GM12864 (cell line): ENCODE results near the gene NPHS1.
A peak's percentile ranks its signal among the peaks of the same experiment; 100 is the strongest.

Experiments used
- DNase-seq: peaks from one replicate; pipeline ENCODE4 v3.0.0-alpha.2; 2011; ENCODE audit warnings: low read depth
- H3K4me3 ChIP-seq: 2 replicates; pipeline ENCODE4 v1.5.1; 2011; ENCODE audit warnings: mild to moderate bottlenecking, low read depth, low read length, control low read depth
- CTCF ChIP-seq: IDR thresholded peaks from 2 replicates; pipeline ENCODE4 v1.5.1; 2011; ENCODE audit warnings: low read depth, mild to moderate bottlenecking, moderate library complexity, low read length, control low read depth, inconsistent platforms; ENCODE audit errors: missing control alignments

NPHS1 gene

GRCh38 chr19:35791814-35792279 lies 60.5 kb downstream of the NPHS1 start:
- TF ChIP-seq CTCF, result no peak
- no peak for DNase-seq
- H3K4me3 ChIP-seq, result no peak overlapping the region

GRCh38 chr19:35790981-35791813 lies 61.1 kb downstream of the NPHS1 start:
- H3K4me3 ChIP-seq, result no peak overlapping the region
- TF ChIP-seq CTCF, result peak; percentile 42
- no peak for DNase-seq

- no peak for TF ChIP-seq CTCF
- no peak for DNase-seq
- H3K4me3 ChIP-seq, result no peak overlapping the region
These were observed 62.0 kb downstream of the NPHS1 start for GRCh38 chr19:35789978-35790944.

GRCh38 chr19:35789195-35789977 lies 62.9 kb downstream of the NPHS1 start:
- no peak for DNase-seq
- H3K4me3 ChIP-seq, result no peak overlapping the region
- no peak for TF ChIP-seq CTCF

GRCh38 chr19:35788205-35788960 lies 63.9 kb downstream of the NPHS1 start:
- DNase-seq, result no peak
- no peak overlapping the region for H3K4me3 ChIP-seq
- TF ChIP-seq CTCF, result no peak
